HL-60 (cell line): ENCODE measurements around the gene KRT27.

Experiments
- CTCF ChIP-seq: IDR thresholded peaks from one replicate; pipeline ENCODE4 v1.5.1; 2011; ENCODE audit warnings: low read length, control low read depth, inconsistent platforms; ENCODE audit not compliant: insufficient read depth
- GABPA ChIP-seq: IDR thresholded peaks from 2 replicates; pipeline ENCODE4 v1.6.1; 2012; ENCODE audit warnings: low read depth
- POLR2AphosphoS5 ChIP-seq: IDR thresholded peaks from 2 replicates; pipeline ENCODE4 v1.6.1; 2012; ENCODE audit warnings: low read depth
- REST ChIP-seq: IDR thresholded peaks from 2 replicates; pipeline ENCODE4 v1.6.1; 2012; ENCODE audit warnings: low read depth; ENCODE audit not compliant: insufficient replicate concordance
- SPI1 ChIP-seq: IDR thresholded peaks from 2 replicates; pipeline ENCODE4 v1.6.1; 2012; ENCODE audit warnings: low read depth, mild to moderate bottlenecking, borderline replicate concordance

- TF ChIP-seq POLR2AphosphoS5: no peak
- TF ChIP-seq CTCF: no peak
- no peak for TF ChIP-seq REST
- TF ChIP-seq GABPA: no peak
- no peak for TF ChIP-seq SPI1
These were observed 46.2 kb upstream of the KRT27 start for GRCh38 chr17:40828454-40829044.
